ENCODE results near the gene PKNOX2.

DNA sequence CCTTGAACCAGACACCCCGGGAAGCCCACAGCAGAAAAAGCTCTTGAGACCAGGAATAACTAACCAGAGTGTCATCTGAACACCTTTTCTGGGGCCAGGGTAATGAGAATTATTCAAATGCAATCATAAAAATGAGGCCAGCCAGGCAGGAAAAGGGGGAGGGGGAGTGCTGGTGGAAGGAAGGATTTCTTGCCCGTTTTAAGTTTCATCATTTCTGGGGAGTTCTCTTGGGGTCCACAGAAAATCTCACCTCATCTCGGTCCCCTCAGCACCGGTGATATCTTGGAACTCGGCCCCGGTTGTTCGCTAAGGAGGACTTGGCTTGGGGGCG is 495 bp upstream of the PKNOX2 start:
- TF ChIP-seq POLR2A (IDR thresholded peaks at IDR 0.05; ENCODE audit: low read depth, low read length) (no peak), SMC3 (IDR thresholded peaks at IDR 0.05; ENCODE audit: low read depth, low read length) (no peak), MXI1 (IDR thresholded peaks at IDR 0.05; ENCODE audit: borderline replicate concordance, low read depth, low read length) (no peak), CEBPB (IDR thresholded peaks at IDR 0.05; ENCODE audit: low read depth, low read length) (no peak), RAD21 (IDR thresholded peaks at IDR 0.05; ENCODE audit: low read length) (no peak), FOS (IDR thresholded peaks at IDR 0.05; ENCODE audit: low read depth, low read length) (no peak), MAFK (IDR thresholded peaks at IDR 0.05; ENCODE audit: low read depth, low read length) (no peak), MAZ (IDR thresholded peaks at IDR 0.05; ENCODE audit: borderline replicate concordance, low read depth, low read length) (no peak), BHLHE40 (IDR thresholded peaks at IDR 0.05; ENCODE audit: low read depth, low read length) (no peak)
- TF ChIP-seq, protein P1, sequence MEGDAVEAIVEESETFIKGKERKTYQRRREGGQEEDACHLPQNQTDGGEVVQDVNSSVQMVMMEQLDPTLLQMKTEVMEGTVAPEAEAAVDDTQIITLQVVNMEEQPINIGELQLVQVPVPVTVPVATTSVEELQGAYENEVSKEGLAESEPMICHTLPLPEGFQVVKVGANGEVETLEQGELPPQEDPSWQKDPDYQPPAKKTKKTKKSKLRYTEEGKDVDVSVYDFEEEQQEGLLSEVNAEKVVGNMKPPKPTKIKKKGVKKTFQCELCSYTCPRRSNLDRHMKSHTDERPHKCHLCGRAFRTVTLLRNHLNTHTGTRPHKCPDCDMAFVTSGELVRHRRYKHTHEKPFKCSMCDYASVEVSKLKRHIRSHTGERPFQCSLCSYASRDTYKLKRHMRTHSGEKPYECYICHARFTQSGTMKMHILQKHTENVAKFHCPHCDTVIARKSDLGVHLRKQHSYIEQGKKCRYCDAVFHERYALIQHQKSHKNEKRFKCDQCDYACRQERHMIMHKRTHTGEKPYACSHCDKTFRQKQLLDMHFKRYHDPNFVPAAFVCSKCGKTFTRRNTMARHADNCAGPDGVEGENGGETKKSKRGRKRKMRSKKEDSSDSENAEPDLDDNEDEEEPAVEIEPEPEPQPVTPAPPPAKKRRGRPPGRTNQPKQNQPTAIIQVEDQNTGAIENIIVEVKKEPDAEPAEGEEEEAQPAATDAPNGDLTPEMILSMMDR (conservative IDR thresholded peaks at IDR 0.05; ENCODE audit: low read depth, low read length), result no peak

Measured in IMR-90 (cell line).